HT-29 (cell line): ENCODE measurements around the gene WDR27. TPM values are rescaled to one million over a fixed set of nuclear protein-coding genes. Genes with fewer than 3 reads are reported as not detected.
"Not testable (repeated sequence)": the region's sequence is repeated elsewhere in the genome, so short reads cannot be mapped to it uniquely, and the experiment has no call there.

Experiments
- DNase-seq: peaks from one replicate; pipeline ENCODE4 v3.0.0-alpha.2; 2015; ENCODE audit warnings: low spot score
- total RNA-seq: library from RNA; depleted of rRNA; stranded (reverse); fragments of >200 nt; shearing (Covaris generic); gene quantifications from 2 replicates; pipeline ENCODE4 v1.2.3, GENCODE V29; 2014

The WDR27 gene
- total RNA-seq, 1 experiment from 2014 or later = 44.7 TPM

DNA sequence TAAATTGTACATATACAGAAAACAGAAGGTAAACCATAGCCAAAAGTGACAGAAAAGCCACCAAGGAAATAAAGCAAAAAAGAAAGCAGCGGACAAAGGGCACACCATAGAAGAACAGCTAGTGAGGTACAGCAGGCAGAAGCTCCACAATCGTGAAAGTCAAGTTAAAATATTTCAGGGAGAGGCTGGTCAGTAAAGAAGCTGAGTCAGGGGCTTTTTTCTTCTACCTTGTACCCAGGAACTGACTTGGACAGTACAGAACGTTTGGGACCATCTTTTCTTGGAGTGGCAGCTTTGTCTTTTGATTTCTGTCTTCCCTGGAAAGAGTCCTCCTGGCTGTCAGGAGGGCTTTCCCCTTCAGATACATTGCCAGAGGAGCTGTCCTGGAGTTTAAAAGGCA lies 8.2 kb upstream of the WDR27 start:
- no peak for DNase-seq

DNA sequence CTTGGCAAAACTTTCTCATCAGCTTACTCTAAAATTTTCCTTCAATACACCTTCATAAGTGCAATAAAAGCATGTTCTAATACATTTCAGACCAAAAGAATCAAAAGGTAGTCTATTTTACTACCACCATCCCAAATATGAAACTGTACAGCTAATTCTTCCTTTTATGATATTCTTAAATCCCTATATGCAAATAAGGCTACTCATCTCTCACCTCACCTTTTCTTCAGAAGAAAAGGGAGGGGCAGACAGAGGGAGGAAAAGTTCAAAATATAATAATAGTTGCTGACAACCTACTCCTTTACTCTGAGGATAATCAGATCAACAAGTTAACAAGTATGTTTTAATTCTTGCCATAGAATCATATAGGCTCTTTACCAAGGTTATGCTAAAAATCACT lies 7.5 kb upstream of the WDR27 start:
- no peak for DNase-seq

DNA sequence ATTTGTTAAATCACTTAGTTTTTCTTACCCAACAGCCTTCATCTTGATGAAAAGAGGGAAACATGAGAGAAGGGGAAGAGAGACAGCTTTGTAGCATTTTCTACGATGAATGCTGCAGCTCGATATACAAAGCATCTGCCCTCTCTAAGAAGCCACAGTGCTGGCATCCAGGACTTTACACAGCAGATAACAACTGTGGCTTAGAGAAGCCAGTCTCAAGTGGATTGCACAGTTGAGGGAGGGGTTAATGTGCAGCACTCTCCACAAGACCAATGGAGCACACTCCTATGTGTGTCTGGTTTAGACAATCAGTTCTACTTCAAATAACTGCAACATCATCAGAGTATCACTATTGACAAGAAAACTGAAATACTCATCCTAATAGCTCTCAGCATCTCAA lies 5.9 kb upstream of the WDR27 start:
- DNase-seq = no peak

DNA sequence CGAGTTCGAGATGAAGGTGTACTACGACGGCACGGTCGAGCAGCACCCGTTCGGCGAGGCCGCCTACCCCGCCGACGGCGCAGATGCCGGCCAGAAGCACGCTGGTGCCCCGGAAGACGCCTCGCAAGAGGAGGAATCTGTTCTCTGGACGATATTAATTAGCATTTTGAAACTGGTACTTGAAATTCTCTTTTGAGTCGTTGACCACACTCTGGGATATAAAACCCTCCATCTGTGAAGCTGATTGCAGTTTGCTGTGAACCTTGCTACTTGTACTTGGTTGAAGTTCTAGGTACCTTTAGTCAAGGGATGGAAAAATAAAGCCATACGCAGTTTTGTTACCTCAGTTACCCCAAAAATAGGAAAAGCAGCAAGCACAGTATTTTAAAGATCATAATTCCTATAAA lies 1.0 kb upstream of the WDR27 start:
- DNase-seq = peak; percentile 60

DNA sequence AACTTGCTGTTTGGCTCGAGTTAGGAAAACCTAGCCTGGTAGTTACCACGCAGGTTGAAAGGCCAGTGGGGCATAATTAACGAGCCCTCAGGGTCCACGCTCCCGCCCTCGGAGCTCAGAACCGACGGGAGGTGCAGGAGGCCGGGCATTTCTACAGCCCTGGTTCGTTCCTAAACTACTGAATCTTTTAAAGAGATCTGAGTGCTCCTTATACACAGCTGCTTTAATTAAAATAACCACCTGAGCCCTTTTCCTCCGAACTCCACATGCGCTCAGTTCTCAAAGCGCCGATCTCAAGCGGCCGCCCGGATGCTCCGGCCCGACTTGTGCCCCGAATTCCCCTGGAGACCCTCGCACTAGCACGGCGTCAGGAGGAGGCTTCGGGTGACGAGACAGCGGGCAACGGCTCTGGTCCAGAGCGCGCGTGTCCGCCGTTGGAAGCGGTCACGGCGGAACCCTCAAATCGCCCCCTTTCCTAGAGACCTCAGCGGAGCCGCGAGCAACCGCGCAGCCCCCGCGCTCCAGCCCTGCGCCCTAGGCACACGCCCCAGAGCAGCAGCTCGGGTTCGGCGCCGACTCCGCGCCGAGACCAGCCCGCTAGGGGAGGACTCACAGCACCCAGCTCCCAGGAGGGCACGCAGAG lies 397 bp downstream of the WDR27 start:
- peak; percentile 50 for DNase-seq

DNA sequence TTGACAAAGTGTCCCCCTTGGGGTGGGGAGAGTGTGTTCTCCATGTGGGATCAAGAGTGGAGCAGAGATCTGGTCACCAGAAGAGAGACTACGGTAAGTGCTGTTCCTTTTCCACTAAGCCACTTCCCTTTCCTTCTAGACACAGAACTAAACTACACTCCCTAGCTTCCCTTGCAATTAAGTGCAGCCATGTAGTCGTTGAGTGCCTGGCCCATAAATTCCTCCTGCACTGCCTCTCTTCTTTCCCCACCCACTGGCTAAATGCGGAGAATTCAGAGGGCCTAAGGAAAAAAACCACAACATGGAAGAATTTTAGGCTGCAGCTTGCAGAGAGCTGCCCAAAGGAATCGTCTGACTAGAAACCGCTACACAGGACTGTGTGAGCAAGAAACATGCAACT lies 1.5 kb downstream of the WDR27 start:
- DNase-seq = peak; percentile 39

DNA sequence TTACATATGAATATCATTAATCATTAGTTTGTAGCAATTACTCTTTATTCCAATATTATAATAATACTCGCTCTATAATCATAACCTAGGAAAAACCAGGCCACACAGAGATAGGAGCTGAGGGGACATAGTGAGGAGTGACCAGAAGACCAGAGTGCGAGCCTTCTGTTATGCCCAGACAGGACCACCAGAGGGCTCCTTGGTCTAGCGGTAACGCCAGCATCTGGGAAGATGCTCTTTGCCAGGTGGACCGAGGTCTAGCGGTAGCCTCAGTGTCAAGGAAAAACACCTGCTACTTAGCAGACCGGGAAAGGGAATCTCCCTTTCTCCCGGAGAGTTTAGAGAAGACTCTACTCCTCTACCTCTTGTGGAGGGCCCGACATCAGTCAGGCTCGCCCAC lies 4.7 kb downstream of the WDR27 start:
- not testable (repeated sequence) for DNase-seq

DNA sequence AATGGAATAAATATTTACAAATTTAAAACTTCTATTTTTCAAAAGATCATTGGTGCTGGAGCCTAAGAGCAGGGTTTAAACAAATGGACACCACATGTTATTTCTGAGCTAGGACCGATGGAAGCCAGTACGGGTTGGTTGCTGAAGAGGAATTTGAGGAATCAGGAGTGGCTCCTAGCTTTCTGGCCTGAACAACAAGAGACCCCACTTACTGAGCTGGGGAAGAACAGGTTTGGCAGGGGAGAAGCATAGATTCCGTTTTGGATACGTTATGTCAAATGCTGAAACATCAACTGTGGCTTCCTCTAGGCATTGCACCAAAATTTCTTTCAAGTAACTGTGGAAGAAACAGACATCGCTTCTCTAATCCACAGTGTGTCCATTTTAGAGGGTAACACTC lies 6.7 kb downstream of the WDR27 start:
- no peak for DNase-seq

DNA sequence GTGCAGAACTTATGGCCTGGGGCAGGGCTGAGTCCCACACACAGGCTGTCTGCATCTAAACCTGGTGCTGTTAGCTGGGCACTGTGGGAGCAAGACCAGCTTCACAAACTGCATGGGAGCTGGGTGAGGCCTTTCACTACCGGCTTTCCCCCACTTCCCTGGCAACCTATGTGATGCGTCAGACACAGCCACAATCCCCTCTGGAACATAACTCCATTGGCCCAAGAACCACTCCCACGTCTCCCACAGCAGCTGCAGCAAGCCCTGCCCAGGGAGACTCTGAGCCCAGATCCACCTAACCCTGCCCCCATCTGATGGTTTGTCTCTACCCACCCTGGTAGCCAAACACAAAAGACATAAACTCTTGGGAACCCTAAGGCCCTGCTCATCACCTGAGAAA lies 9.3 kb downstream of the WDR27 start:
- DNase-seq = no peak

DNA sequence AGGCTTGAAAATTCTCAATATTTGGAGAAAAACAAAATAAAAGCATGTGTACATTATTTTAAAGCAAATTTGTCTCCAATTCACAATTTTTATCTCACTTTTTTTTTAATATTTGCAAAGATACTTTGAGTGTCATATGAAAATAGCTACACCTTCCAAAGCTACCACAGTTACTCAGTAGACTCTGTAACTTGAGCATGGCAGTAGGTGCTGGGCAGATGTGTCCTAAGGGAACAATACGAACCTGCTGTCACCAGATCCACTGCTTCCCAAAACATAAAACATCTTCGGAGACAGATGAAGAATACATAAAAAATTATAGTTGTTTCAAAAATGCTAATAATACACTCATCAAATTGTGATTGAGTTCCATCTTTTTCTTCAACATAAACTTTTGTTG lies 10.6 kb downstream of the WDR27 start:
- no peak for DNase-seq

DNA sequence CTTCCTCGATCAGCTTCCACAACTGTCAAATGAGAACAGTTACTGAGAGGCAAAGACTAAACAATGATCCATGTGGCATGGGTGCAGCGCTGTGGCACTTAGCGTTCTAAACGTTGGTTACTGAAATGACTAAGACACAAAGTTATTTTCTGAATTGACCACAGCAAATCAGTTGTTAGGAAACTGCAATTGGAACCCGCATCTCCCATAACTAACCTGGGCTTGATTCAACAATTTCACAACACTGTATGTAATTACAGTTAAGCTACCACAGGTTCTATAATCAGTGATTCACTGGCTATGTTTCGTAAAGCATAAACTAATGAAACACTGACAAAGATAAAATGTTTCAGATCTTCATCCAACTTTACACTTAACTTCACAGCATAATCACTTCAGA lies 12.5 kb downstream of the WDR27 start:
- no peak for DNase-seq

DNA sequence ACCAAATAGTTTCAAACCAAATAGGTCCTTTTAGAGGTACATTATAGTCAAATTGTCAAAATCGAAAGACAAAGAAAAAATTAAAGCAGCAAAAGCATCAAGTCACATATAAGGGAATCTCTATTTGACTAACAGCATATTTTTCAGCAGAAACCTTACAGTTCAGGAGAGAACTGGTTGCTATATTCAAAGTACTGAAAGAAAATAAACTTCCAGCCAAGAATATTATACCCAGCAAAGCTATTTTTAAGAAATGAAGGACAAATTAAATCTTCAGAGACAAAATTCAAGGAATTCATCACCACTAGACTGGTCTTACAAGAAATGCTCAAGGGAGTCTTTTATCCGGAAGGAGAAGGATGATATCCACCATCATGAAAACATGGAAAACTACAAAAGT lies 16.0 kb downstream of the WDR27 start:
- no peak for DNase-seq

DNA sequence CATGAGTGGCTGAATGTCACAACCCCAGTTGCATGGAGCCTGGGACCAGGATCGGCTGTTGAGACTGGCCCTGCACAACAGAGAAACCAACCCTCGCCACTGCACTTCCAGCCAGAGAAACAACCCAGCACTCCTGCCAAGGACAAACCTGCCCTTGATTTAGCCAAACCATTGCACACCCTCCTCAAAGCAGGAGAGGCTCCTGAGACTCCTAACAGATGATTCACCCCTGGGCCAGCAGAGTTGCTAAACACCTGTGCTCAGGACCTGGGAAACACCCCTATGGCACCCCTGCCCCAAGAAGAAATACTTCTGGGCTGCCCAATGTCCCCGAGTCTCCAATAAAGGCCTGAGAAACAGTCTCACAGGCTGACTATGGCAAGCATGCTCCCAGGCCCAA lies 17.8 kb downstream of the WDR27 start:
- no peak for DNase-seq

DNA sequence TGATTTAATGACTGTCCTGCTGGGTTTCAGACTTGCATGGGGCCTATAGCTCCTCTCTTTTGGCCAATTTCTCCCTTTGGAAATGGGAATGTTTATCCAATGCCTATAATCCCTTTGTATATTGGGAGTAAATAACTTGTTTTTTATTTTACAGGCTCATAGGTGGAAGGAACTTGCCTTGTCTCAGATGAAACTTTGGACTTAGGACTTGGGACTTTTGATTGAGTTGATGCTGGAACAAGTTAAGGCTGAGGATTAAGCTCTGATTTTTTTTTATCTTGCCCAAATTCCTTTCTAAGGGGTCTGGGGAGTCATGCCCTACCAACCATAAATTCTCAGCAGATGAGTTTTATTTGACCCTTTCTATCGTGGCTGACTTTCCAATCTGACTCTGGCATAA lies 23.5 kb downstream of the WDR27 start:
- no peak for DNase-seq

DNA sequence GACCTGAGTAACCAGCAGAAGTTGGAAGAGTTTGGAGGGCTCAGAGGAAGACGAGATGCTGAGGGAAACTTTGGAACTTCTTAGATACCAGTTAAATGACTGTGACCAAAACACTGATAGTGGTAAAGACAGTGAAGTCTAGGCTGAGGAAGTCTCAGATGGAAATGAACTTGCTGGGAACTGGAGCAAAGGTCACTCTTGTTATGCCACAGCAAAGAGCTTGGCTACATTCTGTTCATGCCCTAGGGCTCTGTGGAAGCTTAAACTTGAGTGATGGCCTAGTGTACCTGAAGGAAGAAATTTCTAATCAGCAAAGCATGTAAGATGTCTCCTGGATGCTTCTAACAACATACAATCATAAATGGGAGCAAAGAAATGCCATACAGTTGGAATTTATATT lies 24.7 kb downstream of the WDR27 start:
- DNase-seq = no peak

DNA sequence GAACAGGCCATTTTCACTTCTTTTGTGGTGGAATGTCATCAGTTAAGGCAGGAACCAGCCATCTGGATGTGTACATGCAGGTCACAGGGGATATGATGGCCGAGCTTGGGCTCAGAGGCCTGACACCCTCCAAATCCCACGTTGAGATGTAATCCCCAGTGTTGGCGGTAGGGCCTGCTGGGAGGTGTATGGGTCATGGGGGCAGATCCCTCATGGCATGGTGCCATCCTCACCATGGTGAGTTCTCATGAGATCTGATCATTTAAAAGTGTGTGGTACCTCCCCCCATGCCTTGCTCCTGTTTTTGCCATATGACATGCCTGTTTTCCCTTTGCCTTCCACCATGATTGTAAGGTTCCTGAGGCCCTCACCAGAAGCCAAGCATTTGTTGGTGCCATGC lies 26.8 kb downstream of the WDR27 start:
- no peak for DNase-seq

DNA sequence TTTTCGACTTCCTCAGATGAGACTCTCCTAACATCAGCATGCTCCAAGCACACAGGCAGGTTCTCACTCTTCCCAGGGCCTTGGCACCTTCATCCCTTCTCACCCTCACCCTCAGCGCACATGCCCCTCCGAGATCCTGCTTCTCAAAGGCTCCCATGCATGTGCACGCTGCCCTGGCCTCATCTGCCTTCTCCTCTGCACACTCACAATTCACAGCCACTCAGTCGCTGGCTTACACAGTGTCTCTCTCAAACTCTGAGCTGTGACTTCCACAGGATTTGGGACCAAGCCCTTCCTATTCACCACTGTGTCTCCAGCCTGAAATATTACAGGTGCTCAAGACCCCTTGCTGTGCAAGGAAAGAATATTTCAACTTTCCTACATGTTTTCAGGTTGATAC lies 30.3 kb downstream of the WDR27 start:
- no peak for DNase-seq

DNA sequence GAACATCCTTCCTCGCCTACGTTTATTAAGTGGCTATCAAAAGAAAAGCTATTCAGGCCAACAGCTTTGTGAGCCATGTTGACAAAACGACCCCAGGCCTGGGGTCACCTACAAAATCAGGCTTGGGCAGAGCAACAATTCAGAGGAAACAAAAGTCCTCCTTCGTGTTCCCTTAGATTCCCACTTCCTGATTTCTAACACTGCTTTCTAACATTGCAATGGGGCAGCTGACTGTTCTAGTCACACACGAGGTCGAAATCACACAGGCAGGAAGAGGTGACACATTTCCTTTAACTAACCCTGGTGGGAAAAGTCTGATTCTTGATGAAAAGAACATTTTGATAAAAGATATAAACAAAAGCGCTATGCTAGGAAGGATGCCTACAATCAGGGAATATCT lies 31.9 kb downstream of the WDR27 start:
- DNase-seq = no peak

DNA sequence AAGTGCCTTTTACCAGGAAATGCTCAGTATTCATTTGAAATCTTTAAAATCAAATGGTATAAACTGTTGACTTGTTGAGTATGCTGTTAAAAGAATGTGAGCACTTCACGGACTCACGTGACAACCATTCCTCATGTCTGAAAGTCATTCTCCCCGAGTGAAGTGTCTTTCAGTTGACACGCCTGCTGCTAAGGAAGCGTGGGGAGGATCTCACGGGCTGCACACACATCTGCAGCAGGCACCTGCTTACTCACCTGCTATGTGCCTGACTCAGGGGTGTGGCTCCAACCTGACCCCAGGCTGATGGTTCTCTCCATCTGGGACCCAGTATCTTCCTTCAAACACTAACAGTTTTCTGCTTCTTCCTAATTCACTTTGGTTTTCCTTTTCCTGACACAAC lies 32.7 kb downstream of the WDR27 start:
- no peak for DNase-seq

DNA sequence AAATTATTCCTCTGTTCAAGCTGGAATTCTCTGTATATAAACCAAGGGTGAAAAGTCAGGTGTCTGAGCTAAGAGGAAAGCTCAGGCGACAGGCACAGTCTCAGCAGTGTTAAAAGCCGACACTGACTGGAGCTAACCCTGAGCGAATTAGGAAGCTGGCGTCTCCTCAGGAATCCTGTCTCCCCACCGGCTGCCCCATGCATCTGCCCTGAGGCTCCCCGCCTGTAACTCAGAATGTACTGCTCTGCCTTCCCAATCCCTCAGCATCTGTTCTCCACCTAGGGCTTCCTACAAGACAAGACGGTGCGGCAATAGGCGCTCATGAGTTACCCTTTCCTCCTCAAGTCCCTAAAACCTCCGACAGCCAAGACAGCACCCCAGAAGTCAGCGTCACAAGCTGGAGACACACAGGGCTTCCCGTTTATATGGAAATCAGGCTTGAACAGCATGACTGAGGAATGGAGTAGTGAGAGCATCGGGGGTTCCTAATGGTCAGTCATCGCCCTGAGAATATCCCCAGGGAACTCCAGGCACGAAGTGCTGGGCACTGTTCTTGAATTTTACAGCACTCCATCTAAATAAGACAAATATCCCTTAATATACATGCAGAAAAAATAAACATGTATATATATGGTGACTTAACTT lies 33.5 kb downstream of the WDR27 start:
- DNase-seq = no peak

DNA sequence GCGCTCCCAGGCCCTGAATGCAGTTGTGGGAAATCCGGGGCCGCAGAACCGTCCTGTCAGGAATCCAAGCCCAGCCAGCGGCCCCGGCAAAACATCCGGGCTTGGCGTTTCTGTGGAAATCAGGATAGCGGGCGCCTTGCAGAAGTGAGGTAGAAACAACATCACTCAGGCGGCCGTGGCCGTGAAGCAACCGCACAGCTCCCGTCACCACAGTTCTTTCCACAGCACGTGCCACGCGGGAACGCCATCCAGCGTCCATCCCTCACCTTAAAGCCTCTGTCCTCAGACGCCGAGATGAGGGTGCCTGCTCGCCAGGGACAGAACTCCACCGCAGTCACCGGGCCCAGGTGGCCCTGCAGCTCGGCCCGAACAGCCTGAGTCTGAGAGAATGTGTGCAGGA lies 34.1 kb downstream of the WDR27 start:
- no peak for DNase-seq

DNA sequence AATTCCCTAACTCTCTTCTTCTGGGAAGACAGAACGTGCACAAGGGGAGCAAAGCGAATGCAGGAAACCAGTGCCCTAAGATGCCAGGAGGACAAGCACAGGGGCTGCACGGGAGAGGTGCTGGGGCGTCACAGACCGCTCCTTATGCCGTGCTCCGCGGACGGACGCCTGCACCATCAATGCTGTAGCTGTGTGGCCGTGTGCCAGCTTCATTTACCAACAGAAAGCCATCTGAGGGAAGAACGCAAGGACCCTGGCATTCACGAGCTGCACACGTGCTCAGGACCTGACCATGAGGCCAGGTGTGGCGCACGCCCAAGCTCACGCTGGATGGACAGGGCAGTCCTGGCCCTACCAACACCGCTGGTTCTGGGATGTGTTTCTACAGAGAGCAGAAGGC lies 35.4 kb downstream of the WDR27 start:
- DNase-seq = no peak

DNA sequence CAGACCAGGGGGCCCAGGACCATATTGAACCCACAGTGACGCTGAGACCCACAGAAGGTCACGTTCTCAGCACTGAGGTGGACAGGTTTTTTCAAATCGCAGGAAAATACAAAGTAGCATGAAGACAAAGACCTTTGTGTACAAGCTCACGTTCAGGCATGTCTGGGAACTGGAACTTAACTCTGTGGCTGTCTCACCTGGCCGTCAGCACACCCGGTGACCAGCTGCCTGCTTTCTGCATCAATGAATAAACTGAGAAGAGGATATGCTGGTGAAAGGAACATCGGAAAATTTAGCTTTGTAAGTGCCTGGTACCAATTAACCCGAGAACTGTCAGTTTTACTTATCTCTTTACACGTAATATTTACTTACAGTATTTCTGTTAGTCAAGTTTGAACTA lies 36.5 kb downstream of the WDR27 start:
- no peak for DNase-seq

DNA sequence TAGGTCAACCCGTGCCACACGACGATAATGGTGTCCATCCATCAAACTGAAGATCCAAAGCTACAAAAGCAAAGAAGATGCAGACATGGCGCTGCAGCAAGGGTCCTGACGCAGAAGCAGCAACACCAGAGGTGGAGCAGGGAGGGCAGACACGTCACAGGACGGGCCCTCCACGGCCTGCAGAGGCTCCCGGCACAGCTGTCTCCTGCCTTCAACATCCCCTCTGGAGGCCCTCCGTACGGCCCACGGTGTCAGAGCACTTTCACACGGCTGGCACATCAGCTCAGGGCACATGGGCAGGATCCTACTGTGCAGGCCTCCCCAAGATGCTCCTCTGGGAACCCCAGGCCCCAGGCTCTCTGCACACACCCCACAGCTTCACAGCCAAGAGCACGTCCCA lies 37.6 kb downstream of the WDR27 start:
- no peak for DNase-seq
